GM18526 (cell line): ENCODE measurements around the gene MAP3K7CL.

Experiments
- POLR2A ChIP-seq: IDR thresholded peaks from 3 replicates; pipeline ENCODE4 v1.6.1; 2011; ENCODE audit not compliant: insufficient read length; ENCODE audit errors: extremely low read depth

The MAP3K7CL gene

DNA sequence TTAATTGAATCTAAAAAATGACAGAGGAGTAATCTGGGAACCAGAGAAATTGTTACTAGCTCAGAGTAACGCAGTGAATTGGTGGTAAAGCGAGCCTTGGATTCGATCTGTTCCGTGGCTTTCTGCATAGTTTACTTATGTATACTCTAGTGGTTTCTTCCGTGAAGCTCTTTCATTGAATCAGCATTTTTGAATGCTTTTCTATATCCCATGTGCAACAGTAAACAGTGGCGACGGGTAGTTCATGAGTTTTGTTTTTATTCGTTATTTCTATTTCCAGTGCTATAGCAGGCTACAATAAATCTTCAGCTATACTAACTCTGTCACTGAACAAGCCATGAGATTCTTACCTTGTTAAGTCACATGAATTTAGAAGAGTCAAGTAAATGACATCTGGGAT, 14.5 kb upstream of the MAP3K7CL start:
- no peak for TF ChIP-seq POLR2A

- no peak for TF ChIP-seq POLR2A
Measured at GRCh38 chr21:29117372-29117955, 13.0 kb upstream of the MAP3K7CL start.

GRCh38 chr21:29121759-29122158, 8.7 kb upstream of the MAP3K7CL start:
- TF ChIP-seq POLR2A: no peak

DNA sequence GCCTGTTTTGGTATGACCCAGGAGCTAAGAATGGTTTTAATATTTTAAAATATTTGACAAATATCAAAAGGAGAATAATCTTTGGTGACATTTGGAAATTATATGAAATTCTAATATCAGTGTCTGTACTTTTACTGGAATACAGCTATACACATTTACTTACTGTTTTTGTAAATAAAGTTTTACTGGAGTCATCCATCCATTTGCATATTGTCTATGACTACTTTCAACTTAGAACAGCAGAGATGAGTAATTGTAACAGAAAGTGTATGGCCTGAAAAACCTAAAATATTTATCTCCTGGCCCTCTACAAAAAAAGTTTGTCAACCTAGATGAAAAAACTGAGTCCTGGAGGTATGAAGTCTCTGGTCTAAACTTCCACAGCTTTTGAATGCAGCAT, 5.8 kb upstream of the MAP3K7CL start:
- no peak for TF ChIP-seq POLR2A

DNA sequence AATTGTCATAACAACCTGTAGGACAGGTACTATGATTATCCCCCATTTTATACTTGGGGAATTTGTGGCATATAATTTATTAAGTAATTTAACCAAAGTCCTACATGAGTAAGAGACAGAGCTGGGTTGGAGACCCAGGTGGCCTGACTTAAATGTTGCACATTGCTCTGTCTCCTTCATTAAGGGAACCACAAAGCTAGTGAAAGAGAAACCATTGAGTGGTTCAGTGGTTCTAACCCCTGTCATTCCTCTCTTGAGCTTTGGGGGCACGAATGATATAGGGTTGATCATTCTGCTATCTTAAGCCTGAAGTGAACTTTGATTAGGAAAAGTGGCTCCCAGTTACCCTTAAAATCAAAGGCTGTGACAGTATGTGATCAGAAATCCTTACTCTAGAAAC, 5.3 kb upstream of the MAP3K7CL start:
- TF ChIP-seq POLR2A: no peak

- no peak for TF ChIP-seq POLR2A
Measured at GRCh38 chr21:29125979-29126378, 4.5 kb upstream of the MAP3K7CL start.

- TF ChIP-seq POLR2A: no peak
Measured at GRCh38 chr21:29133241-29133640, 2.8 kb downstream of the MAP3K7CL start.

- no peak for TF ChIP-seq POLR2A
Measured at GRCh38 chr21:29133796-29134195, 3.4 kb downstream of the MAP3K7CL start.

- no peak for TF ChIP-seq POLR2A
Measured at GRCh38 chr21:29135481-29135880, 5.0 kb downstream of the MAP3K7CL start.

DNA sequence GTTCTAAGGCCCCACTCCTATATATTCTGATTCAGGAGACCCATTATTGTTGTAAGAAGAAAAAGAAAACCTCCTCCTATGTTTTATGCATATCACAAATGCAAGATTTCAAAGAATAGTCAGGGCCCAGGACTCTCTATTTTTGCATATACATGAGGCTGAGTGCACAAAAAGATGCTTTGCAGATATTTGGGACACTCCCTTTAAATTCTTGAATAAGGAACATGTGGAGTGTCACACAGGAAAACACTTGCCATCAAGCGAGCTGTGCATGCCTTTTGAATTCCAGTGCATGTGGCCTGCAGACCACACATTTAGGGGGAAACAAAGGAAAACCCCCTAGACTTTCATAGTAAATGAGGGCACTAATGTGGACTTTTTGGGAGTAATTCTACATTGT, 5.6 kb downstream of the MAP3K7CL start:
- no peak for TF ChIP-seq POLR2A

- TF ChIP-seq POLR2A: no peak
Measured at GRCh38 chr21:29144736-29145353, 14.4 kb downstream of the MAP3K7CL start.

DNA sequence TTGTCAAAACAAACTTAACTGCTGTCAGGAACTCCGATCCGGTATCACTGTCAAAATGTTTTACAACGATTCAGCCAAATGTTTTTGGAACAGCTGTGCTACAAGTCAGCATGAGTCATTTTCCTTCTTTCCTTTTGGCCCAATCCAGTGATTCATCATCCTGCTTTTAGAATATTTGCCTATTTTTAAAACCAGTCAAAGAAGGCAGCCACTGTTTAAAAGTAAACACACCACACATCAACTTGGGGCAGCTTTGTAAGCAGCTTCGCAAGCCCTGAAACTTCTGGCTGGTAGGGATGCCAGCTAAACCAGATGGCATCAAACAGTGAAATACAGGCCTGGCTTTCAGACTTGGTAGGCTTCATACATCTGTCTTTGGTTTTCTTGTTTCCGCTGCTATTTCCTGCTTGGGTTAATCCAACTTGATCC, 14.9 kb downstream of the MAP3K7CL start:
- TF ChIP-seq POLR2A: no peak

DNA sequence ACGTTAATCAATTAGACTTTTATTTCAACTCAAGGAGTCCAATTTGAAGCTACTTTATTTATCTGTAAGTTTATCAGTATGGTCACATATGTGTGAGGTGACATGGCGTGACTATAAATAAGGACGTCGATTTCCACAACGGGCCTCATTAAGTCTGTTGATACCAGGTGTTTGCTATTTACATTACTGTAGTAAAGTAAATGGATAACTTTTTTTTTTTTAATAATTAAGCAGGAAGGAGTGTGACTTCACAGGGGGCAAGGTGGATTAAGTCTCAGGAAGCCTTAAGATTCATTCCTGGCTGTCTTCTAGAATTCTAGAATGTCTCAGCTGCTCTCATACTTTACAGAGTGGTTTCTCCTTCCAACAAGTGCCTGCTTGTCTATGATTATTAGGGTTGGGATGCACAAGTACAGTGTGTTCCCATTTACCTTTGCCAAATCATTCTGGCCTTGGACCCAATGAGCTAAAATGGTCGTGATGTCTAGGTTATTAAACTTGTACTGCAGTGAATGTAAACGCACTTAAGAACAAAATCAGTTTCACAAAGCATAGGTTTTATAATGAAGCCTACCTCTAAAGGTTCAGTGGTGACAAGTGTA, 15.5 kb downstream of the MAP3K7CL start:
- TF ChIP-seq POLR2A: no peak

GRCh38 chr21:29146726-29147125, 16.3 kb downstream of the MAP3K7CL start:
- no peak for TF ChIP-seq POLR2A

GRCh38 chr21:29148530-29148929, 18.1 kb downstream of the MAP3K7CL start:
- TF ChIP-seq POLR2A: no peak

DNA sequence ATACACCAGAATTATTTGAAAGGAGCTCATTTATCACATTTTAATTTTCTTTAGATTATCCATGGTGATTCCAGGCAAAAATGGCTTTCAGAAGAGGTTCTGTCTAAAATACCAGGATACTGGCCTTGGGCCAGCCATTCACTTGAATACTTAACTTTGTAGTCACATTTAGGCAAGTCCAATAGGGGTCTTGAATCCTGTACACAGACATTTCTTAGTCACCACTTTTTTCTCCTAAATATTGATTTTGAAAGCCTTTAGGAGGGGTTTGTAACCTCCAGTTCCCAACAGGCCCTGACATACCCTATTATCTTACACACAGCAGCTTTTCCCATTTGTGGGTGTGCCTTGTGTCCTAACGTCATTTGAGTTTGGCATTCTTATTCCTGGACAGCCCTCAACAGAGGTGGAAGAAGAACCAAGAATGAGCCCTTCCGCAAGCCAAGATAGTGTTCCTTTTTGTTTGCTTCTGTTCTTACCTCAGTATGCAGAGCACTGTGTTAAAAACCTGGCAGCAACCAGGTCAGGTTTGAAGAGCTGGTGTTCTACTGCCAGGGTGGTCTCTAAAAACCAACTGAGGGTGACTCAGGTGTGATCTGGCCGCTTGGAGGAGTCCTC, 19.5 kb downstream of the MAP3K7CL start:
- TF ChIP-seq POLR2A: no peak
